AG04449 (cell line): ENCODE results near the gene WDR33.
A peak's percentile ranks its signal among the peaks of the same experiment; 100 is the strongest.
"Not testable (repeated sequence)": the region's sequence is repeated elsewhere in the genome, so short reads cannot be mapped to it uniquely, and the experiment has no call there.

Experiments
- CTCF ChIA-PET: fragments of 350-600 bp; formaldehyde crosslinking; extraction: SDS; loops from one replicate; lab custom pipeline; 2021; ENCODE audit warnings: antibody characterized with exemption; lab: Yijun Ruan, JAX
- POLR2A ChIA-PET: fragments of 400-600, 350-600 bp; formaldehyde crosslinking; extraction: SDS; loops from one replicate; lab custom pipeline; 2020; ENCODE audit warnings: antibody characterized with exemption, inconsistent platforms; lab: Yijun Ruan, JAX
- DNase-seq: peaks from one replicate; pipeline ENCODE4 v3.0.0-alpha.2; 2010; ENCODE audit warnings: low read depth, low spot score
- H3K4me3 ChIP-seq: 2 replicates; pipeline ENCODE4 v1.5.1; 2011; ENCODE audit warnings: low read depth, mild to moderate bottlenecking, control low read depth, low read length
- TF ChIP-seq, protein P1 (sequence below): IDR thresholded peaks from one replicate; pipeline ENCODE4 v1.5.1; 2011; ENCODE audit warnings: mild to moderate bottlenecking, moderate library complexity, low read length, control low read depth, inconsistent platforms; ENCODE audit not compliant: insufficient read depth; ENCODE audit errors: missing control alignments

Gene WDR33

DNA sequence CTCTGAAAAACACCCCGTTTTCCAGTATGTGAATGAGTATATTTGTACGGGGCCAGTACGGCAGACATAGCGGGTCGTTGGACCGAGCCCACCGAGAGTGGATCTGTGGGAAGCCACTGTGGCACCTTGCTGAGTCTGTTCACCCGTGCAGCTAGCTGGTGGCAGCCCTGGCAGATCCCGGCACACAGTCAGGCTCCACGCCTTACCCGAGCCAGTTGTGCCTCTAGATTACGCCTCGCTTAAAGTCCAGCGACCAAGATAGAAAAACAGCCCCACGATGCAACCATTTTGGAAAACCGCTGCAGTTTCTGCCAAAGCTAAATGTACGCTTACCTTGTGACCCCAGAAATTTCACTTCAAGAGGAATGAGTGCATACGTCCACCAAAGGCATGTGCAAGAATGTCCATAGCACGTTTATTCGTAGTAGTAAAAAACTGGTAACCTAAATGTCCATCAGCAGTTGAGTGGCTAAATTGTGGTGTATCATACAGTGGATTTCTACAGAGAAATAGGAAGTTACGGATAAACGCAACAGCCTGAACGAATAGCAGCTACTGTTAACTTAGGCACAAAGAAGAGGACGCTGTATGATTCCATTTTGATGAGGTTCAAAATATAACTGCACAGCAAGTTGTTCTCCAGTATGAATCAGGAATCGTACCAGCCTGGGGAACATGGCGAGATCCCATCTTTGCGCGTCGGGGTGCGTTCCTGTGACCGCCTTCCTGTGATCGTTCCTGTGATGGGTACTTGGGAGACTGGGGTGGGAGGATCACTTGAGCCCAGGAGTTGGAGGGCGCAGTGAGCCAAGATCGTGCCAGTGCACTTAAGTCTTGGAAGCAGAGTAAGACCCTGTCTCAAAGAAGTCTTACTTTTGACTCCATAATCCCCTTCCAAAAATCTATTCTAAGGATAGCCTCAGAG, 688 bp upstream of the WDR33 start:
- no peak for DNase-seq
- peak overlapping the region; percentile 68 for H3K4me3 ChIP-seq
- ChIA-PET POLR2A (no interaction called here), CTCF (no interaction called here)
- TF ChIP-seq, protein P1, sequence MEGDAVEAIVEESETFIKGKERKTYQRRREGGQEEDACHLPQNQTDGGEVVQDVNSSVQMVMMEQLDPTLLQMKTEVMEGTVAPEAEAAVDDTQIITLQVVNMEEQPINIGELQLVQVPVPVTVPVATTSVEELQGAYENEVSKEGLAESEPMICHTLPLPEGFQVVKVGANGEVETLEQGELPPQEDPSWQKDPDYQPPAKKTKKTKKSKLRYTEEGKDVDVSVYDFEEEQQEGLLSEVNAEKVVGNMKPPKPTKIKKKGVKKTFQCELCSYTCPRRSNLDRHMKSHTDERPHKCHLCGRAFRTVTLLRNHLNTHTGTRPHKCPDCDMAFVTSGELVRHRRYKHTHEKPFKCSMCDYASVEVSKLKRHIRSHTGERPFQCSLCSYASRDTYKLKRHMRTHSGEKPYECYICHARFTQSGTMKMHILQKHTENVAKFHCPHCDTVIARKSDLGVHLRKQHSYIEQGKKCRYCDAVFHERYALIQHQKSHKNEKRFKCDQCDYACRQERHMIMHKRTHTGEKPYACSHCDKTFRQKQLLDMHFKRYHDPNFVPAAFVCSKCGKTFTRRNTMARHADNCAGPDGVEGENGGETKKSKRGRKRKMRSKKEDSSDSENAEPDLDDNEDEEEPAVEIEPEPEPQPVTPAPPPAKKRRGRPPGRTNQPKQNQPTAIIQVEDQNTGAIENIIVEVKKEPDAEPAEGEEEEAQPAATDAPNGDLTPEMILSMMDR = no peak

DNA sequence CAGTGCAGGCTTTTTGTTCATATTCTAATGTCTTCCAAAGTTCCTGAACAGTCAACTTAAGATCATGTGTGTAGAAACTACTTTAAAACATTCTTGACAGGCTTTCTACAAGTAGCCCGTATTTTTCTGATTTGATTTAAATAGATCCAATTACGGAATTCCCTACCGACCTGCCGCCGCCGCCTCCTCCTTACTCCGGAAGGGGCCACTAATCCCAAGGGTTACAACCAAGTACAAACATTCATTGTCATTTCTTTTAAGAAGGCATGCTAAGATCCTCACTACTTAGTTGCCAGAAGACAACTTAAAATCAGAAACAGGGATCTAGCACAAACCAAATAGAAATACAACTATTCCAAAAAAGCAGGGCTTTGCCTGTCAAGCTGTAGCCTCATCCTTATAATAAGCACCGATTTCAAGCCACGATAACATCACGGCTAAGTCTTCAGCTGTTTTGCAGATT, 784 bp downstream of the WDR33 start:
- peak overlapping the region; percentile 68 for H3K4me3 ChIP-seq
- POLR2A ChIA-PET = no interaction called here
- TF ChIP-seq, protein P1 = no peak
- no peak for DNase-seq
- CTCF ChIA-PET = interaction anchor here (1.4 kb wide), 1 partner anchor 17 kb away, joined by 3 read pairs; no protein-coding TSS in a partner anchor

DNA sequence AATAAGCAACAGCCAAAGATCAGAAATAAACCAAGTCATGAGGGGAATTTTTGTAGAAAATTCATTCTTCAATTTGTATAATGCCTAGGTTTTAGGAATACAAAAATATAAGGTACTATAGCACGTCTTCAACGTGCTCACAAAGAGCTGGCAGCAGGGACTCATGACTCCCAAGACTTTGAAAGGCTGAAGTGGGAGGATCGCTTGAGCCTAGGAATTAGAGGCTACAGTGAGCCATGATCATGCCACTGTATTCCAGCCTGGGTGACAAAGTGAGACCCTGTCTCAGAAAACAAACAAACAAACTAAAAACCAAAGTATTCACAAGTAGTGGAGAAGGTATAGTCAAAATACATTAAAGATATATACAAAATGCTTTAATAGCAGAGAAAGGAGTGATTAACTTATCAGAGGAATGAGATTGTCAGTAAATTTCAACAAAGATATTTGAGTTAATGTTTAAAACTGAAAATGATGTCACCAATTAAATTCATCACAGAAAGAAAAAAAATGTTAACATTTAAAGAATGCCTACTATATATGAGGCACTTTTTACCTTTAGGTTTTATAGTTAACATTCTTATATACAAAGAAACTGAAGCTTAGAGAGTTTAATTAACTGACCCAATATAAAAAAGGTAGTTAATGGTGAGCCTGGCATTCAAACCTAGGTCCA, 3.2 kb downstream of the WDR33 start:
- ChIA-PET CTCF (no interaction called here), POLR2A (no interaction called here)
- DNase-seq = no peak

DNA sequence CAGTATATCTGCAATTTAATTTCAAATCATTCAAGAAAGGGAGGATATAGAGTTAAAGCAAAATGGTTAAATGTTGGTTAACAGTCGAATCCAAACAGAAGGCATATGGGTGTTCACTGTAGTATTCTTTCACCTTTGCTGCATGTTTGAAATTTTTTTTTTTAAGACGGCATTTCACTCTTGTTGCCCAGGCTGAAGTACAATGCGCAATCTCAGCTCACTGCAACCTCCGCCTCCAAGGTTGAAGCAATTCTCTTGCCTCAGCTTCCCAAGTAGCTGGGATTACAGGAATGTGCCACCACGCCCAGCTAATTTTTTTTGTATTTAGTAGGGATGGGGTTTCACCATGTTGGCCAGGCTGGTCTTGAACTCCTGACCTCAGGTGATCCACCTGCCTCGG, 4.1 kb downstream of the WDR33 start:
- DNase-seq, CTCF ChIA-PET, POLR2A ChIA-PET, H3K4me3 ChIP-seq: not testable (repeated sequence)

More for the DNA sequence above, 3.2 kb downstream of the WDR33 start:
- H3K4me3 ChIP-seq = no peak overlapping the region
- TF ChIP-seq, protein P1 = no peak

DNA sequence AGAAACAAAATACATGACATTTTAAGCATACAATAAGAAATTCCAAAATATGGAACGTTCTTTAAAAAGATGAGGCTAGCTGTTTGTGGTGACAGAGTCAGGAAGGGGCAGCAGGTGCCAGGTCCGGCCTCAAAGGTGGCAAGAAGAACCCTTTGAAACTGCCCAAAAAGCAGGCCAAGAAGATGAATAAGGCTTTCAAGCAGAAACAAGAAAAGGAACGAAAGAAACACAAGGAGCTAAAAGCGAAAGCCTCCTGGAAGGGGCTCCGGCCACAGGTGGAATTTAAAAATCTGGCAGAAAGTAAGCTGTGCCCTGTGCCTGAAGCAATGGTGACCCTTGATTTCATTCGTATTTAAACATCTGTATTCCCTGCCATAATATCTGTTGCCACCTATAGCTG, 5.5 kb downstream of the WDR33 start:
- CTCF ChIA-PET = no interaction called here
- POLR2A ChIA-PET = no interaction called here
- DNase-seq = no peak
- H3K4me3 ChIP-seq = no peak overlapping the region
- TF ChIP-seq, protein P1 = no peak

DNA sequence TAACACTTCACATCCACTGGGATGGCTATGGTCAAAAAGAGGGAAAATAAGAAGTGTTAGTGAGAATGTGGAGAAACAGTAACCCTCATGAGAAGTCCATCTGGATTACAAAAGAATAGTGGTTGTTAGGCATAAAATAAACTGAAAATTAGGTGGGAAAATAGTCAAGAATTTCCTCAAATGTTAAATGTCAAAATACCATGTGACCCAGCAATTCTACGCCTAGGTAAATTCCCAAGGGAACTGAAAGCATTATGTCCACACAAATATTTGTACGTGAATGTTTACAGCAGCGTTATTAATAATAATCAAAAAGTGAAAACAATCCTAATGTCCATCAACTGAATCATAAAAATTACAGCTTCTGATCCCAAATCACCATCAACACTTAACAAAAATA, 11.0 kb downstream of the WDR33 start:
- CTCF ChIA-PET = no interaction called here
- POLR2A ChIA-PET = no interaction called here
- H3K4me3 ChIP-seq = no peak overlapping the region
- no peak for DNase-seq
- TF ChIP-seq, protein P1 = no peak
